Liver (tissue), 9 donors: ENCODE results near the gene CEPT1. TPM values are rescaled to one million over a fixed set of nuclear protein-coding genes. Genes with fewer than 3 reads are reported as not detected.

Source experiments
- DNase-seq: peaks from one replicate; pipeline ENCODE4 v3.0.0-alpha.2; 2017; ENCODE audit warnings: low spot score
- H3K27ac ChIP-seq, 2 donors: one replicate each; pipeline ENCODE4 v1.7.0; 2013; ENCODE audit warnings: inconsistent platforms in 2 of 2, low read length in 2 of 2, control low read depth in 1 of 2, low read depth in 1 of 2, mild to moderate bottlenecking in 1 of 2
- H3K27me3 ChIP-seq, 4 donors: one replicate each; pipeline versions ENCODE4 v1.6.1 to v1.7.0; 2013; ENCODE audit warnings: low read length in 3 of 4, inconsistent platforms in 1 of 4, mild to moderate bottlenecking in 1 of 4, moderate library complexity in 1 of 4; ENCODE audit not compliant: control insufficient read depth in 4 of 4, insufficient read depth in 4 of 4
- H3K36me3 ChIP-seq, 4 donors: one replicate each; pipeline versions ENCODE4 v1.6.1 to v1.7.0; 2013; ENCODE audit warnings: low read length in 3 of 4, mild to moderate bottlenecking in 3 of 4, low read depth in 1 of 4, moderate library complexity in 1 of 4; ENCODE audit not compliant: control insufficient read depth in 4 of 4, insufficient read depth in 3 of 4
- H3K4me1 ChIP-seq, 4 donors: one replicate each; pipeline versions ENCODE4 v1.6.1 to v1.7.0; 2013; ENCODE audit warnings: low read length in 3 of 4, mild to moderate bottlenecking in 3 of 4, moderate library complexity in 1 of 4; ENCODE audit not compliant: control insufficient read depth in 4 of 4, insufficient read depth in 4 of 4
- H3K4me3 ChIP-seq, 3 donors: one replicate each; pipeline versions ENCODE4 v1.6.1 to v1.7.0; 2013; ENCODE audit warnings: low read length in 3 of 3, control low read depth in 1 of 3, low read depth in 1 of 3, mild to moderate bottlenecking in 1 of 3
- H3K9ac ChIP-seq, 2 donors: one replicate each; pipeline ENCODE4 v1.7.0; 2013; ENCODE audit warnings: low read length in 2 of 2, mild to moderate bottlenecking in 2 of 2, moderate library complexity in 2 of 2, control low read depth in 1 of 2, low read depth in 1 of 2
- H3K9me3 ChIP-seq, 4 donors: one replicate each; pipeline versions ENCODE4 v1.6.1 to v1.7.0; 2013; ENCODE audit warnings: low read length in 3 of 4; ENCODE audit not compliant: control insufficient read depth in 4 of 4
- ATF3 ChIP-seq: IDR thresholded peaks from 2 replicates; pipeline ENCODE4 v1.6.1; 2016; ENCODE audit warnings: antibody characterized with exemption
- CTCF ChIP-seq: fragments of 150-350 bp; IDR thresholded peaks from 2 replicates; pipeline ENCODE4 v1.5.1; 2017; ENCODE audit warnings: improper control_type of control experiment, low read depth, low read length; ENCODE audit not compliant: missing input control
- EGR1 ChIP-seq, 2 donors: IDR thresholded peaks; 2 replicates each; pipeline ENCODE4 v1.6.1; 2016 to 2018; ENCODE audit warnings: antibody characterized with exemption in 2 of 2, low read depth in 2 of 2
- FOXA1 ChIP-seq: IDR thresholded peaks from 2 replicates; pipeline ENCODE4 v1.6.1; 2016; ENCODE audit warnings: antibody characterized with exemption
- FOXA2 ChIP-seq: IDR thresholded peaks from 2 replicates; pipeline ENCODE4 v1.6.1; 2016; ENCODE audit warnings: antibody characterized with exemption
- GABPA ChIP-seq, 2 donors: IDR thresholded peaks in 1 of 2; conservative IDR thresholded peaks in 1 of 2; 2 replicates each; pipeline ENCODE4 v1.6.1; 2016; ENCODE audit warnings: antibody characterized with exemption in 2 of 2, mild to moderate bottlenecking in 1 of 2, moderate library complexity in 1 of 2
- HNF4A ChIP-seq, 2 donors: conservative IDR thresholded peaks; 2 replicates each; pipeline ENCODE4 v1.6.1; 2016; ENCODE audit warnings: antibody characterized with exemption in 2 of 2, mild to moderate bottlenecking in 2 of 2
- HNF4G ChIP-seq: IDR thresholded peaks from 2 replicates; pipeline ENCODE4 v1.6.1; 2016; ENCODE audit warnings: antibody characterized with exemption
- JUND ChIP-seq, 2 donors: IDR thresholded peaks; 2 replicates each; pipeline ENCODE4 v1.6.1; 2016; ENCODE audit warnings: antibody characterized with exemption in 2 of 2
- MAX ChIP-seq: IDR thresholded peaks from 2 replicates; pipeline ENCODE4 v1.6.1; 2016; ENCODE audit warnings: antibody characterized with exemption
- NR2F2 ChIP-seq: IDR thresholded peaks from 2 replicates; pipeline ENCODE4 v1.6.1; 2016; ENCODE audit warnings: antibody characterized with exemption
- RAD21 ChIP-seq, 2 donors: IDR thresholded peaks; 2 replicates each; pipeline ENCODE4 v1.6.1; 2016; ENCODE audit warnings: antibody characterized with exemption in 2 of 2, mild to moderate bottlenecking in 2 of 2
- REST ChIP-seq: IDR thresholded peaks from 2 replicates; pipeline ENCODE4 v1.6.1; 2016; ENCODE audit warnings: antibody characterized with exemption, mild to moderate bottlenecking
- RXRA ChIP-seq, 2 donors: IDR thresholded peaks; 2 replicates each; pipeline ENCODE4 v1.6.1; 2017 to 2018; ENCODE audit warnings: antibody characterized with exemption in 2 of 2, mild to moderate bottlenecking in 1 of 2
- SP1 ChIP-seq: IDR thresholded peaks from 2 replicates; pipeline ENCODE4 v1.6.1; 2018; ENCODE audit warnings: antibody characterized with exemption, mild to moderate bottlenecking
- TAF1 ChIP-seq: conservative IDR thresholded peaks from 2 replicates; pipeline ENCODE4 v1.6.1; 2016; ENCODE audit warnings: antibody characterized with exemption, mild to moderate bottlenecking
- YY1 ChIP-seq: IDR thresholded peaks from 2 replicates; pipeline ENCODE4 v1.6.1; 2016; ENCODE audit warnings: antibody characterized with exemption, mild to moderate bottlenecking
- ZBTB33 ChIP-seq: IDR thresholded peaks from 2 replicates; pipeline ENCODE4 v1.6.1; 2016; ENCODE audit warnings: antibody characterized with exemption
- WGBS: extraction: QIAGEN DNeasy Blood & Tissue Kit; methylation state at CpG from one replicate; pipeline ENCODE4 v1.1.7; 2013; 5-methylcytosine and 5-hydroxymethylcytosine counted together
- polyA plus RNA-seq, 2 donors: library from polyadenylated mRNA; stranded (reverse) in 1 of 2; unstranded in 1 of 2; fragments of 200-250 nt in 1 of 2; fragments of >200 nt in 1 of 2; fragmentation: Nextera tagmentation in 1 of 2; extraction: Ambion mirVana in 1 of 2; gene quantifications; one replicate each; pipeline versions ENCODE4 v1.2.1 to v1.2.3, GENCODE V29; 2013 to 2015
- total RNA-seq, 2 donors: library from RNA; depleted of rRNA; stranded (reverse); fragments of >200 nt; gene quantifications; one replicate each; pipeline ENCODE4 v1.2.3, GENCODE V29; 2014
- donor health status: healthy.
- donor health status: healthy.
- donor health status: healthy.
- donor health status: healthy.
- donor health status: healthy.

CEPT1 gene
- total and polyA plus RNA-seq, 4 donors, result 10.0 to 37.3 (median 27.7) TPM

- H3K27ac ChIP-seq, result no peak overlapping the region
- DNase-seq, result no peak
- H3K36me3 ChIP-seq, result no peaks in the 10 kb centered on the region
- peaks cover 0 to 11% (median 2%) of the 10 kb centered on the region in 4 donors for H3K4me1 ChIP-seq
- no peak overlapping the region for H3K9ac ChIP-seq
- no peaks in the 10 kb centered on the region for H3K9me3 ChIP-seq
- no peaks in the 10 kb centered on the region for H3K27me3 ChIP-seq
- no peak for TF ChIP-seq REST
- no peak for TF ChIP-seq NR2F2
- TF ChIP-seq HNF4G, result no peak
- no peak for TF ChIP-seq FOXA1
- H3K4me3 ChIP-seq, result no peak overlapping the region
Observed at GRCh38 chr1:111225091-111225490, 85.1 kb downstream of the CEPT1 start.

- Histone ChIP-seq H3K4me3 (no peak overlapping the region), H3K27me3 (no peaks in the 10 kb centered on the region), H3K9me3 (no peaks in the 10 kb centered on the region), H3K4me1 (peaks cover 0 to 11% (median 2%) of the 10 kb centered on the region in 4 donors), H3K36me3 (no peaks in the 10 kb centered on the region), H3K9ac (no peak overlapping the region), H3K27ac (no peak overlapping the region)
- TF ChIP-seq TAF1 (no peak), MAX (no peak), EGR1 (IDR thresholded peaks at IDR 0.05; ENCODE audit: low read depth in 2 of 2) (no peak), GABPA (IDR thresholded peaks at IDR 0.05 in 1 of 2, conservative IDR thresholded peaks at IDR 0.05 in 1 of 2) (no peak), NR2F2 (no peak), HNF4G (no peak), YY1 (no peak), ZBTB33 (no peak), ATF3 (no peak), FOXA2 (no peak), HNF4A (conservative IDR thresholded peaks at IDR 0.05) (no peak), FOXA1 (no peak), CTCF (no peak), REST (no peak), RXRA (IDR thresholded peaks at IDR 0.05) (no peak), RAD21 (IDR thresholded peaks at IDR 0.05) (no peak), SP1 (no peak), JUND (IDR thresholded peaks at IDR 0.05) (no peak)
- DNase-seq, result no peak
- WGBS, result 64% methylated on average over 6 of the region's 6 CpGs
Observed at GRCh38 chr1:111225717-111226400, 85.8 kb downstream of the CEPT1 start.
